Measurements from ENCODE around the gene LRP2.

LRP2 gene

GRCh38 chr2:169258045-169258601, 104.2 kb downstream of the LRP2 start:
- TF ChIP-seq, protein P1, sequence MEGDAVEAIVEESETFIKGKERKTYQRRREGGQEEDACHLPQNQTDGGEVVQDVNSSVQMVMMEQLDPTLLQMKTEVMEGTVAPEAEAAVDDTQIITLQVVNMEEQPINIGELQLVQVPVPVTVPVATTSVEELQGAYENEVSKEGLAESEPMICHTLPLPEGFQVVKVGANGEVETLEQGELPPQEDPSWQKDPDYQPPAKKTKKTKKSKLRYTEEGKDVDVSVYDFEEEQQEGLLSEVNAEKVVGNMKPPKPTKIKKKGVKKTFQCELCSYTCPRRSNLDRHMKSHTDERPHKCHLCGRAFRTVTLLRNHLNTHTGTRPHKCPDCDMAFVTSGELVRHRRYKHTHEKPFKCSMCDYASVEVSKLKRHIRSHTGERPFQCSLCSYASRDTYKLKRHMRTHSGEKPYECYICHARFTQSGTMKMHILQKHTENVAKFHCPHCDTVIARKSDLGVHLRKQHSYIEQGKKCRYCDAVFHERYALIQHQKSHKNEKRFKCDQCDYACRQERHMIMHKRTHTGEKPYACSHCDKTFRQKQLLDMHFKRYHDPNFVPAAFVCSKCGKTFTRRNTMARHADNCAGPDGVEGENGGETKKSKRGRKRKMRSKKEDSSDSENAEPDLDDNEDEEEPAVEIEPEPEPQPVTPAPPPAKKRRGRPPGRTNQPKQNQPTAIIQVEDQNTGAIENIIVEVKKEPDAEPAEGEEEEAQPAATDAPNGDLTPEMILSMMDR (IDR thresholded peaks at IDR 0.05; ENCODE audit: low read depth, low read length) = no peak
- TF ChIP-seq POLR2A (IDR thresholded peaks at IDR 0.05; ENCODE audit: extremely low read depth, insufficient read length) (no peak), MYC (IDR thresholded peaks at IDR 0.05; ENCODE audit: low read depth, low read length) (no peak)
- TF ChIP-seq, protein P2, sequence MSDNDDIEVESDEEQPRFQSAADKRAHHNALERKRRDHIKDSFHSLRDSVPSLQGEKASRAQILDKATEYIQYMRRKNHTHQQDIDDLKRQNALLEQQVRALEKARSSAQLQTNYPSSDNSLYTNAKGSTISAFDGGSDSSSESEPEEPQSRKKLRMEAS (IDR thresholded peaks at IDR 0.05; ENCODE audit: low read depth, low read length) = no peak
- H3K4me3 ChIP-seq (ENCODE audit: low read depth, low read length) = no peak overlapping the region
- DNase-seq (ENCODE audit: low read depth) = no peak

GRCh38 chr2:169254774-169255173, 107.6 kb downstream of the LRP2 start:
- H3K4me3 ChIP-seq (ENCODE audit: low read depth, low read length) = no peak overlapping the region
- DNase-seq (ENCODE audit: low read depth) = no peak
- TF ChIP-seq POLR2A (IDR thresholded peaks at IDR 0.05; ENCODE audit: extremely low read depth, insufficient read length) = no peak
- TF ChIP-seq, protein P2 (IDR thresholded peaks at IDR 0.05; ENCODE audit: low read depth, low read length) = no peak
- TF ChIP-seq, protein P1 (IDR thresholded peaks at IDR 0.05; ENCODE audit: low read depth, low read length) = no peak
- TF ChIP-seq MYC (IDR thresholded peaks at IDR 0.05; ENCODE audit: low read depth, low read length) = no peak

DNA sequence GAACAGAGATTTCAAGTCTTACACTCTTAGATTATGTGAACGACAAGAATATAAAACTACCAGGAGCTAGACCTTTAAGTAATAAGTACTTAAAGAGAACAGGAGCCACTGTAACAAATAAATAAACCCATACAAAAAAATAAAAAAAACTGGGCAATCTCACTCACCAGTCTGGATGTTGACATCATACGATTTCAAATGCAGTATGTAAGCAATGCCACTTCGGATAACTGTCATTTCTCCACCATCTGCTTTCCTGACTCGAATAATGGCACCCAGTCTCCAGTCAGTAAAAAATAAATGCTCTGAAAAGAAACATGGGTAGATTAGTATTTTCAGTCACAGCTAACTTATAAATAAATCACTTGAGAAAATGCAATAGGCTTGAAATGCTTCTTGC, 115.1 kb downstream of the LRP2 start:
- no peak overlapping the region for H3K4me3 ChIP-seq (ENCODE audit: low read depth, low read length)
- no peak for DNase-seq (ENCODE audit: low read depth)
- TF ChIP-seq MYC (IDR thresholded peaks at IDR 0.05; ENCODE audit: low read depth, low read length) (no peak), POLR2A (IDR thresholded peaks at IDR 0.05; ENCODE audit: extremely low read depth, insufficient read length) (no peak)
- TF ChIP-seq, protein P2 (IDR thresholded peaks at IDR 0.05; ENCODE audit: low read depth, low read length) = no peak
- TF ChIP-seq, protein P1 (IDR thresholded peaks at IDR 0.05; ENCODE audit: low read depth, low read length) = no peak

DNA sequence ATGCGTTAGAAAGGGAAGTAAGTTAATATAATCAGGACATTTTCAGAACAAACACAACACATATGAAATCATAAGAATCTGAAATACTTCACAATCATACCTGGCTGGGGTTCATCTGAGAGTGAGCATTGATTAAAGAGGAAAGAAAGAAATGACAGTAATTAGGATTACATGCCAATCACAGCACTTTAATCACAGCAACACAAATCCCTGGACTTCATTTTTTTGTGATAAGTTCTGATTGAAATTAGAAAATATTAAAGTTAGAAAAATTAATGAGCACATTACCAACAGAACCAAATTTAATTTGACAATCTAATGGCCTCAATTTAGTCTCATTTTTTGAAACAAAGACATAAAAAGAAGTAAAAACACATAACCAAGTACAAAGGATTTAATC, 121.9 kb downstream of the LRP2 start:
- H3K4me3 ChIP-seq (ENCODE audit: low read depth, low read length) = no peak overlapping the region
- DNase-seq (ENCODE audit: low read depth) = no peak
- TF ChIP-seq, protein P2 (IDR thresholded peaks at IDR 0.05; ENCODE audit: low read depth, low read length) = no peak
- no peak for TF ChIP-seq MYC (IDR thresholded peaks at IDR 0.05; ENCODE audit: low read depth, low read length)
- TF ChIP-seq, protein P1 (IDR thresholded peaks at IDR 0.05; ENCODE audit: low read depth, low read length) = no peak
- no peak for TF ChIP-seq POLR2A (IDR thresholded peaks at IDR 0.05; ENCODE audit: extremely low read depth, insufficient read length)

DNA sequence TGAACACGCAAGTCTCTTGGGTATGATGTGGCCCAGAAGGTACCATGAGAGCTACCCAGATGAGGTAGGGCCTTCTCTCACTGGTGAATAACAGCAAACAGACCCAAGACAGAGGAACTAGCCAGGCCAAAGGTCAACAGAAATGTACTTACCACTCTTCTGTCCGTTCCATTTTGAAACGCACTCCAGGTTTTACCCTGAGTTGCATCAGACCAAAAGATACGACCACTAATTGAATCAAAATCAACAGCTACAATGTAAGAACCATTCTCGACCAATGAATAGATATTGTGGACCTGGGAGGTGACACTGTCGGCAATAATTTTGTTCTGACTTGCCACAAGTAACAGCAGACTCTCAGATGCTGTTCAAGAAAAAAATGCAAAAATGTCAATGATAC, 124.4 kb downstream of the LRP2 start:
- DNase-seq (ENCODE audit: low read depth) = no peak
- TF ChIP-seq, protein P2 (IDR thresholded peaks at IDR 0.05; ENCODE audit: low read depth, low read length) = no peak
- TF ChIP-seq, protein P1 (IDR thresholded peaks at IDR 0.05; ENCODE audit: low read depth, low read length) = no peak
- TF ChIP-seq POLR2A (IDR thresholded peaks at IDR 0.05; ENCODE audit: extremely low read depth, insufficient read length) = no peak
- no peak for TF ChIP-seq MYC (IDR thresholded peaks at IDR 0.05; ENCODE audit: low read depth, low read length)
- no peak overlapping the region for H3K4me3 ChIP-seq (ENCODE audit: low read depth, low read length)

Measured in NB4 (cell line).